ENCODE results near the gene TAOK2. TPM values are rescaled to one million over a fixed set of nuclear protein-coding genes. Genes with fewer than 3 reads are reported as not detected.

Gene TAOK2
- total and polyA plus RNA-seq, 8 donors = 13.5 to 41.1 (median 18.0) TPM

- 92 to 93% methylated on average over 4 of the region's 4 CpGs for WGBS, 2 donors
- Histone ChIP-seq H3K4me1 (no peaks in the 10 kb centered on the region), H3K27me3 (no peaks in the 10 kb centered on the region), H3K4me3 (no peak overlapping the region), H3K36me3 (peaks cover 0 to 4% (median 3%) of the 10 kb centered on the region in 3 donors), H3K27ac (no peak overlapping the region), H3K9me3 (no peaks in the 10 kb centered on the region)
- DNase-seq (no peak), ATAC-seq (no peak), FAIRE-seq (no peak)
- intact Hi-C loops (cut with DNase I) = no loop called here
- no peak for TF ChIP-seq CTCF (IDR thresholded peaks at IDR 0.05)
Observed at GRCh38 chr16:29968205-29968604, 5.5 kb upstream of the TAOK2 start.

GRCh38 chr16:29971304-29971703 lies 2.4 kb upstream of the TAOK2 start:
- Histone ChIP-seq H3K27ac (no peak overlapping the region), H3K9me3 (no peaks in the 10 kb centered on the region), H3K4me1 (peaks cover 0 to 14% (median 6%) of the 10 kb centered on the region in 3 donors), H3K4me3 (no peak overlapping the region), H3K36me3 (peaks cover 0 to 4% (median 3%) of the 10 kb centered on the region in 3 donors), H3K27me3 (no peaks in the 10 kb centered on the region)
- no peak for TF ChIP-seq CTCF (IDR thresholded peaks at IDR 0.05)
- ATAC-seq (no peak), DNase-seq (no peak), FAIRE-seq (no peak)
- intact Hi-C loops (cut with DNase I) = no loop called here
- WGBS, 2 donors = 87 to 91% methylated on average over 8 of the region's 8 CpGs

- Histone ChIP-seq H3K27ac (no peak overlapping the region), H3K9me3 (no peaks in the 10 kb centered on the region), H3K36me3 (peaks cover 0 to 4% (median 3%) of the 10 kb centered on the region in 3 donors), H3K4me1 (peaks cover 0 to 17% (median 9%) of the 10 kb centered on the region in 3 donors), H3K27me3 (no peaks in the 10 kb centered on the region), H3K4me3 (no peak overlapping the region)
- ATAC-seq (no peak), DNase-seq (no peak), FAIRE-seq (no peak)
- intact Hi-C loops (cut with DNase I) = no loop called here
- WGBS, 2 donors = 100% methylated on average over 1 of the region's 1 CpG
- TF ChIP-seq CTCF (IDR thresholded peaks at IDR 0.05) = no peak
Observed at GRCh38 chr16:29972500-29972899, 1.2 kb upstream of the TAOK2 start.

- Histone ChIP-seq H3K27me3 (no peaks in the 10 kb centered on the region), H3K36me3 (peaks cover 0 to 4% (median 2%) of the 10 kb centered on the region in 3 donors), H3K4me3 (peak overlapping the region in 1 of 4 donors; percentile 90), H3K4me1 (peaks cover 0 to 17% (median 9%) of the 10 kb centered on the region in 3 donors), H3K27ac (peak overlapping the region in 3 of 4 donors; percentile 56 to 71 (median 66)), H3K9me3 (no peaks in the 10 kb centered on the region)
- TF ChIP-seq CTCF (IDR thresholded peaks at IDR 0.05) = no peak
- intact Hi-C loops (cut with DNase I) = no loop called here
- WGBS, 2 donors = 36 to 51% methylated on average over 6 of the region's 6 CpGs
- no peak for FAIRE-seq
- no peak for DNase-seq
- ATAC-seq = no peak
Observed at GRCh38 chr16:29972992-29973383, 680 bp upstream of the TAOK2 start.

- Histone ChIP-seq H3K4me1 (peaks cover 0 to 17% (median 9%) of the 10 kb centered on the region in 3 donors), H3K4me3 (peak overlapping the region; percentile 73 to 93 (median 90)), H3K36me3 (peaks cover 6 to 11% (median 6%) of the 10 kb centered on the region in 3 donors), H3K9me3 (no peaks in the 10 kb centered on the region), H3K27ac (peak overlapping the region in 3 of 4 donors; percentile 56 to 71 (median 66)), H3K27me3 (no peaks in the 10 kb centered on the region)
- no peak for TF ChIP-seq CTCF (IDR thresholded peaks at IDR 0.05)
- DNase-seq = peak in 2 of 6 donors; percentile 54 to 71
- FAIRE-seq = no peak
- peak in 2 of 4 donors; percentile 1 to 5 for ATAC-seq
- intact Hi-C loops (cut with DNase I) = no loop called here
- 1 to 2% methylated on average over 30 to 31 of the region's 31 CpGs for WGBS, 2 donors
Observed at GRCh38 chr16:29974291-29975133, 844 bp downstream of the TAOK2 start.

Data from pancreas (tissue), 10 donors.